GDM1 (cell line): ENCODE data around the gene MYO16.

Source experiments
- DNase-seq: peaks from one replicate; lab custom pipeline; 2025; lab: John Stamatoyannopoulos, UW

The MYO16 gene

GRCh38 chr13:109154146-109154545, 524.7 kb downstream of the MYO16 start:
- no peak for DNase-seq

GRCh38 chr13:109154546-109154945, 525.1 kb downstream of the MYO16 start:
- DNase-seq, result no peak

- no peak for DNase-seq
Measured at GRCh38 chr13:109154966-109155761, 525.8 kb downstream of the MYO16 start.

GRCh38 chr13:109156181-109156935, 526.9 kb downstream of the MYO16 start:
- no peak for DNase-seq

DNA sequence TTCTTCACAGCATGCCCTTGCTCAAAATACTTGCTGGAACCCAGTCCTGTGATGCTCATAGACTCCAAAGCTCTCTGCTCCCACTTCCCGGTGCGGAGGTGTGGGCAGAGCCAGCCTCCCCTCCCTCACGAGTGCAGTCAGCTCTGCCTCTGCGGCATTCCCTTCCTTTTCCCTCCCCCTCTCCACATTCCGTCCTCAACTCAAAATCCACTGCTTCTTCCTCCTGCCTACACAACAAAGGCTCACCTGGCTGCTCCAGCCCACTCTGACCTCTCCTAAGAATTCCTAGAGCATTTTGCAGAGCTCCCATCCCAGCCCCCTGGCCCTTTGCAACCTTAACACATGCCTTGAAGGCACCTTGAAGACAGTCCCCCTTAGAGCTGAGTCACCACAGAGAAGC, 527.9 kb downstream of the MYO16 start:
- DNase-seq, result no peak

DNA sequence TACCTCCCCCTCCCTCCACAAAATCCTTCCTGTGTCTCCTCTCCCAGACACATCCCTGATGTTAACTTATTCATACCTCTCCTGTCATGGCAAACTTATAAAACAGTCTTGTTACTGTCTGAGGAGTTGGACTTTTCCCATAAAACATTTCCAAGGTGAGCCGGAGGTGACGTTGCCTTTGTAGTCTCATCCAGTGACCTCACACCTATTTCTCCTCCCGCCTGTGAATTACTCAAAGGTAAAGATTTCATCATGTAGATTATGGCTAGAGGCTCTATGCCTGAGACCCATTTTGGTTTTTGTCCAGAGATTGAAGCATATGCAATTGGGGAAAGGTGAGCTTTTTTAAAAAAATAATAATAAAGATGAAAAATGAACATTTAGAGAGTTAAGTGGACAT, 529.0 kb downstream of the MYO16 start:
- no peak for DNase-seq

- no peak for DNase-seq
Measured at GRCh38 chr13:109159650-109160309, 530.4 kb downstream of the MYO16 start.

GRCh38 chr13:109160357-109160756, 530.9 kb downstream of the MYO16 start:
- DNase-seq, result no peak

GRCh38 chr13:109160887-109161669, 531.7 kb downstream of the MYO16 start:
- DNase-seq, result no peak

- DNase-seq, result peak; percentile 76
Measured at GRCh38 chr13:109162248-109163036, 533.0 kb downstream of the MYO16 start.

- no peak for DNase-seq
Measured at GRCh38 chr13:109163037-109163379, 533.6 kb downstream of the MYO16 start.

GRCh38 chr13:109165417-109165904, 536.0 kb downstream of the MYO16 start:
- DNase-seq, result no peak

DNA sequence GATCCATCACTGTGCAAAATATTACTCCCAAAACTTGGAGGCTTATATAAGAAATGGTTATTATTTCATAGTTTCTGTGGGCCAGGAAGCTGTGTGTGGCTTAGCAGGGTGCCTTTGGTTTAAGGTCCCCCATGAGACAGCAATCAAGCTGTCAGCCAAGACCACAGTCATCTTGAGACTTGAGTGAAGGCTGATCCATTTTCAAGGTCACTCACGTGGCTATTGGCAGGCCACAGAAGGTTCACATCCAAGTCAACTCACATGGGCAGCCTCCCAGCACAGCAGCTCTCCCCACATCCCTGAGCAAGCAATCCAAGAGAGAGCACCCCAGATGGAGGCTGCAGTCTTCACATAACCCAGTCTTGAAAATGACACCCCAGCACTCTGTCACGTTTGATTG, 537.4 kb downstream of the MYO16 start:
- DNase-seq, result no peak

GRCh38 chr13:109172136-109172535, 542.7 kb downstream of the MYO16 start:
- DNase-seq, result no peak

- DNase-seq, result no peak
Measured at GRCh38 chr13:109175666-109176065, 546.3 kb downstream of the MYO16 start.

DNA sequence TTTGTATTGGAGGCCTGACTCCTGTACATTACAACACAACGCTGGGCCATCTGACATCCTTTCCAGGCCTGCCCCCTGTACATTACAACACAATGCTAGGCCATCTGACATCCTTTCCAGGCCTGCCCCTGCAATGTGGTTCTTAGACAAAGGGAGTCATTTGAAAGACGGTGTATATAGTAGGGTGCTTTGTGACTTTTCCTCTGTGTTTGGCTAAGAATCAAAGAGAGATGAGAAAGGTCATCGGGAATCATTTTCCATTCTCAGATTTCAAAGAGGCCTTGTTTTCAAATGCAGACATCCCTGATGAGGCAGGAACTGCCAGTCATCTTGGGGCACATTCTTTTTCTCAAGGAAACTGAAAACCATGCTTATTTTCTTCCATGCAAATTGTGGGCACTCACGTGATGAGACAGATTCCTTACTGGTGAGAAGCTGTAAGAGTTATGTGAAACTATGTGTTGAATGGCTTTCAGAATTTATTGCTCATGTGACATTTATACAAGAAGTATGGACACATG, 551.6 kb downstream of the MYO16 start:
- DNase-seq, result no peak

GRCh38 chr13:109182777-109183465, 553.5 kb downstream of the MYO16 start:
- no peak for DNase-seq

GRCh38 chr13:109191413-109191812, 562.0 kb downstream of the MYO16 start:
- no peak for DNase-seq

GRCh38 chr13:109192306-109192705, 562.9 kb downstream of the MYO16 start:
- DNase-seq, result no peak

GRCh38 chr13:109196948-109197347, 567.5 kb downstream of the MYO16 start:
- no peak for DNase-seq
